KMS-11 (cell line): ENCODE data around the gene MEF2A.
A peak's percentile ranks its signal among the peaks of the same experiment; 100 is the strongest.
"Not testable (repeated sequence)": the region's sequence is repeated elsewhere in the genome, so short reads cannot be mapped to it uniquely, and the experiment has no call there.

Experiments used
- H2AFZ ChIP-seq: fragments of 200-600 bp; sonication (generic); 2 replicates; pipeline ENCODE4 v1.6.1; 2016; ENCODE audit warnings: antibody characterized with exemption, mixed run types, low read depth
- H3K27ac ChIP-seq: fragments of 200-600 bp; sonication (generic); 2 replicates; pipeline ENCODE4 v1.6.1; 2016; ENCODE audit warnings: mild to moderate bottlenecking, mixed run types
- H3K27me3 ChIP-seq: fragments of 200-600 bp; sonication (generic); 2 replicates; pipeline ENCODE4 v1.6.1; 2017; ENCODE audit warnings: mild to moderate bottlenecking, low read depth, mixed run types, moderate library complexity; ENCODE audit not compliant: insufficient read depth
- H3K36me3 ChIP-seq: fragments of 200-600 bp; sonication (generic); 2 replicates; pipeline ENCODE4 v1.6.1; 2017; ENCODE audit warnings: mild to moderate bottlenecking, mixed run types; ENCODE audit not compliant: insufficient read depth
- H3K4me1 ChIP-seq: fragments of 200-600 bp; sonication (generic); 2 replicates; pipeline ENCODE4 v1.6.1; 2016; ENCODE audit warnings: mild to moderate bottlenecking, low read depth, mixed run types; ENCODE audit not compliant: poor library complexity, severe bottlenecking
- H3K4me2 ChIP-seq: fragments of 200-600 bp; sonication (generic); 2 replicates; pipeline ENCODE4 v1.7.0; 2016; ENCODE audit warnings: mild to moderate bottlenecking, mixed run types
- H3K4me3 ChIP-seq: fragments of 200-600 bp; sonication (generic); IDR thresholded peaks from 2 replicates; pipeline ENCODE4 v1.6.1; 2017; ENCODE audit warnings: low read depth, low read length, mixed read lengths; ENCODE audit not compliant: insufficient read depth
- H3K79me2 ChIP-seq: fragments of 200-600 bp; sonication (generic); 2 replicates; pipeline ENCODE4 v1.6.1; 2016; ENCODE audit warnings: low read depth, mixed run types; ENCODE audit not compliant: insufficient read depth
- H3K9ac ChIP-seq: fragments of 200-600 bp; sonication (generic); 2 replicates; pipeline ENCODE4 v1.6.1; 2016; ENCODE audit warnings: mild to moderate bottlenecking, mixed run types
- H4K20me1 ChIP-seq: fragments of 200-600 bp; sonication (generic); 2 replicates; pipeline ENCODE4 v1.6.1; 2016; ENCODE audit warnings: mild to moderate bottlenecking, mixed run types; ENCODE audit not compliant: insufficient read depth
- TF ChIP-seq, protein P1 (sequence below): fragments of 200-600 bp; sonication (generic); conservative IDR thresholded peaks from 2 replicates; pipeline ENCODE4 v1.6.1; 2017; ENCODE audit warnings: low read depth, mild to moderate bottlenecking, antibody characterized with exemption, low read length, moderate library complexity, mixed read lengths

Gene MEF2A

DNA sequence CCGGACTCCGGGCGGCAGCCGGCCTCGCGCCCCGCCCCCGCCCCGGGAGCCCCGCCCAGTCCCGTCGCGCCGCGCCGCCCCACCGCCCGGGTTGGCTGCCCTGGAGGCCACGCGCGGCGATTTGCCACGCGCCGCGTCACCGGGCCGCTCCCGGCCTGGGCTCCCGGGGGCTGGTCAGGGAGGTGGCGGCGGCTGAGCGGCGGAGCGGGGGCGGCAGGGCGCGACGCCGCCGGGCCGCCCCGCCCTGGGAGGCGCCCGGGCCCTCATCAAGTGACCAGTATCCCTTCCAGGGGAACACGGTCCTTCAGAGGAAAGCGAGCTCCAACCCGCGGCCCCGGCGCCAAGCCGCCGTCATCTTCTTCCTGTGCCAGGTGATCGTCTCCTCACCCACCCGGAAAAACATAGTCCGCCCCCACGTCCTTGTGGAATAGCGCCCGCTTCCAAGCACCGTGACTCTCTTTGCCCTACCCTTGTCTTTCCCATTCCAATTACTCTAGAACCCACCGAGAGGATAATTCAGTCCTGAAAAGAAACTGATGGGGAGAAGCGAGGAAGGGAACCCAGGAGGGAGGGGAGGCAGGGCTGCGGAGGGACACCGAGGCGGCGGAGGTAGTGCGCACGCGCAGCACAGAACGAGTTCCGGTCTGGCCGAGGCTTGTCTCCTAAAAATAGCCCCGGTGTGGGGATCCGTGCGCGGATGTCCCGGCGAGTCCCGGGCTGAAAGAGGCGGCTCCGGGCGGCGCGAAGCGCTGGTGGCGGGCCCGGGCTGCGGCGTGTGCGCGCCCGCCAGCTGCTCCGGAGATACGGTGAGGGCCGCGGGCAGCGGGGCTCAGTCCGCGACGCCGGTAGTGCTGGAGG, at the start of gene MEF2A:
Gene MEF2A (plus strand): TSS at position 686 of the 858 bp plus-strand sequence. CDS start 67,136 bp downstream, outside the sequence.
- TF ChIP-seq, protein P1, sequence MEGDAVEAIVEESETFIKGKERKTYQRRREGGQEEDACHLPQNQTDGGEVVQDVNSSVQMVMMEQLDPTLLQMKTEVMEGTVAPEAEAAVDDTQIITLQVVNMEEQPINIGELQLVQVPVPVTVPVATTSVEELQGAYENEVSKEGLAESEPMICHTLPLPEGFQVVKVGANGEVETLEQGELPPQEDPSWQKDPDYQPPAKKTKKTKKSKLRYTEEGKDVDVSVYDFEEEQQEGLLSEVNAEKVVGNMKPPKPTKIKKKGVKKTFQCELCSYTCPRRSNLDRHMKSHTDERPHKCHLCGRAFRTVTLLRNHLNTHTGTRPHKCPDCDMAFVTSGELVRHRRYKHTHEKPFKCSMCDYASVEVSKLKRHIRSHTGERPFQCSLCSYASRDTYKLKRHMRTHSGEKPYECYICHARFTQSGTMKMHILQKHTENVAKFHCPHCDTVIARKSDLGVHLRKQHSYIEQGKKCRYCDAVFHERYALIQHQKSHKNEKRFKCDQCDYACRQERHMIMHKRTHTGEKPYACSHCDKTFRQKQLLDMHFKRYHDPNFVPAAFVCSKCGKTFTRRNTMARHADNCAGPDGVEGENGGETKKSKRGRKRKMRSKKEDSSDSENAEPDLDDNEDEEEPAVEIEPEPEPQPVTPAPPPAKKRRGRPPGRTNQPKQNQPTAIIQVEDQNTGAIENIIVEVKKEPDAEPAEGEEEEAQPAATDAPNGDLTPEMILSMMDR = no peak
- Histone ChIP-seq H3K79me2 (peaks cover 33% of the 10 kb centered on the region), H3K4me3 (no peak within 1 kb of the TSS), H2AFZ (peak within 1 kb of the TSS; percentile 97), H3K27ac (peak within 1 kb of the TSS; percentile 77), H3K4me2 (peak within 1 kb of the TSS; percentile 80), H4K20me1 (peaks cover 16% of the 10 kb centered on the region), H3K27me3 (no peaks in the 10 kb centered on the region), H3K9ac (peak within 1 kb of the TSS; percentile 89), H3K36me3 (no peaks in the 10 kb centered on the region), H3K4me1 (peaks cover 27% of the 10 kb centered on the region)

- H2AFZ ChIP-seq = no peak overlapping the region
- H3K36me3 ChIP-seq = no peaks in the 10 kb centered on the region
- H3K4me3 ChIP-seq = no peak overlapping the region
- no peaks in the 10 kb centered on the region for H3K27me3 ChIP-seq
- H3K79me2 ChIP-seq = no peaks in the 10 kb centered on the region
- no peaks in the 10 kb centered on the region for H4K20me1 ChIP-seq
- no peak overlapping the region for H3K9ac ChIP-seq
- H3K4me1 ChIP-seq = no peaks in the 10 kb centered on the region
- TF ChIP-seq, protein P1 = no peak
- H3K4me2 ChIP-seq = no peak overlapping the region
- H3K27ac ChIP-seq = no peak overlapping the region
Observed at GRCh38 chr15:99518191-99518590, 47.6 kb upstream of the MEF2A start.

- not testable (repeated sequence) for H3K9ac ChIP-seq, H3K4me1 ChIP-seq, H3K4me3 ChIP-seq, H3K79me2 ChIP-seq, H3K4me2 ChIP-seq, H4K20me1 ChIP-seq, H3K27me3 ChIP-seq, H3K27ac ChIP-seq, H3K36me3 ChIP-seq, H2AFZ ChIP-seq
Observed at GRCh38 chr15:99519366-99519765, 46.4 kb upstream of the MEF2A start.

- no peak overlapping the region for H2AFZ ChIP-seq
- H3K36me3 ChIP-seq = no peaks in the 10 kb centered on the region
- H3K27me3 ChIP-seq = no peaks in the 10 kb centered on the region
- no peaks in the 10 kb centered on the region for H3K79me2 ChIP-seq
- no peak overlapping the region for H3K9ac ChIP-seq
- no peak overlapping the region for H3K27ac ChIP-seq
- no peak overlapping the region for H3K4me3 ChIP-seq
- H3K4me1 ChIP-seq = no peaks in the 10 kb centered on the region
- H4K20me1 ChIP-seq = no peaks in the 10 kb centered on the region
- TF ChIP-seq, protein P1 = no peak
- no peak overlapping the region for H3K4me2 ChIP-seq
Observed at GRCh38 chr15:99522288-99522687, 43.5 kb upstream of the MEF2A start.

- Histone ChIP-seq H3K36me3 (no peaks in the 10 kb centered on the region), H4K20me1 (no peaks in the 10 kb centered on the region), H3K4me2 (no peak overlapping the region), H3K27ac (no peak overlapping the region), H2AFZ (no peak overlapping the region), H3K4me1 (no peaks in the 10 kb centered on the region), H3K9ac (no peak overlapping the region), H3K79me2 (no peaks in the 10 kb centered on the region), H3K4me3 (no peak overlapping the region), H3K27me3 (no peaks in the 10 kb centered on the region)
- TF ChIP-seq, protein P1 = no peak
Observed at GRCh38 chr15:99526176-99526575, 39.6 kb upstream of the MEF2A start.
